ENCODE measurements around the gene DNAH17.

DNA sequence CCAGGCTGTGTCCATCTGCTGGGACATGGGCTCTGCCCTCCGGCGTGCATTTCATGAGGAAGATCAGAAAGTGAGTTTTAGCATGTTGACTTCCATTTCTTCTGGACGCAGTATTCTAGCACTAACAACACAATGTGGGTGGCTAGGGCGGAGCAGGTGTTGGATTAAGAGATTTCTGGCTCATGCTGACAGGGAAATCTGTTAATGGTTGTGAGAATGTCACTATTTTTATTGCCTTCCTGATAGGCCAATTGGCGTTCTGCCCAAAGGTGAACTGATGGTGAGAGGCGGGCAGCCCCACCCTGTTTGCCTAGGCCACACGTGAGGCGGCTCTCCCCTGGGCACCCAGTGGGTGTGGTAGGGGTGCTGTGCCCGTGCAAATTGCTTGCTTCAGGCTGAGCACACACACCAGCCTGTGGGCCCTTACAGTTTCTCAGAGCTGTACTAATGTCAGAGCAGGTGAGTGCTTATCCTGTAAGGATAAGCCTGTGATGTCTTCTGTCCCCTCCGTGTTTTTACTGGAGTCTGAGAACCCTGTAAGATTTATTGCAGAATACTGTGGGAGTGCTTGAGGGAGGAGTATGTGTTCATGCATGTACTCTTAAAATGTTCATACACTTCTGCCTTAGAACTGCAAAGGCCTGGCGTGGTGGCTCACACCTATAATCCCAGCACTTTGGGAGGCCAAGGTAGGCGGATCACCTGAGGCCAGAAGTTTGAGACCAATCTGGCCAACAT is 167.8 kb downstream of the DNAH17 start:
- TF ChIP-seq, protein P1, sequence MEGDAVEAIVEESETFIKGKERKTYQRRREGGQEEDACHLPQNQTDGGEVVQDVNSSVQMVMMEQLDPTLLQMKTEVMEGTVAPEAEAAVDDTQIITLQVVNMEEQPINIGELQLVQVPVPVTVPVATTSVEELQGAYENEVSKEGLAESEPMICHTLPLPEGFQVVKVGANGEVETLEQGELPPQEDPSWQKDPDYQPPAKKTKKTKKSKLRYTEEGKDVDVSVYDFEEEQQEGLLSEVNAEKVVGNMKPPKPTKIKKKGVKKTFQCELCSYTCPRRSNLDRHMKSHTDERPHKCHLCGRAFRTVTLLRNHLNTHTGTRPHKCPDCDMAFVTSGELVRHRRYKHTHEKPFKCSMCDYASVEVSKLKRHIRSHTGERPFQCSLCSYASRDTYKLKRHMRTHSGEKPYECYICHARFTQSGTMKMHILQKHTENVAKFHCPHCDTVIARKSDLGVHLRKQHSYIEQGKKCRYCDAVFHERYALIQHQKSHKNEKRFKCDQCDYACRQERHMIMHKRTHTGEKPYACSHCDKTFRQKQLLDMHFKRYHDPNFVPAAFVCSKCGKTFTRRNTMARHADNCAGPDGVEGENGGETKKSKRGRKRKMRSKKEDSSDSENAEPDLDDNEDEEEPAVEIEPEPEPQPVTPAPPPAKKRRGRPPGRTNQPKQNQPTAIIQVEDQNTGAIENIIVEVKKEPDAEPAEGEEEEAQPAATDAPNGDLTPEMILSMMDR (IDR thresholded peaks at IDR 0.05): no peak
- no peak for TF ChIP-seq POLR2A (IDR thresholded peaks at IDR 0.05)

Data from lower leg skin (tissue), 3 donors.